GM23338 (cell line): ENCODE measurements around the gene RUSC1.

Experiments used
- CREB1 ChIP-seq: fragments of 250-450 bp; sonication (Bioruptor Pico); IDR thresholded peaks from 2 replicates; pipeline ENCODE4 v1.5.0; 2020; ENCODE audit warnings: low read depth, mild to moderate bottlenecking, moderate library complexity
- CTCF ChIP-seq, 2 experiments: fragments of 200-600 bp in 1 of 2; sonication (generic) in 1 of 2; conservative IDR thresholded peaks; 2 replicates each; pipeline versions ENCODE4 v1.5.1 to v1.6.1; 2016 to 2017; ENCODE audit warnings: antibody characterized with exemption in 2 of 2, low read depth in 2 of 2, mild to moderate bottlenecking in 2 of 2, moderate library complexity in 1 of 2
- EZH2 ChIP-seq: fragments of 200-600 bp; sonication (generic); IDR thresholded peaks from one replicate; pipeline ENCODE4 v1.8.0; 2017; ENCODE audit warnings: antibody characterized with exemption, mild to moderate bottlenecking, low read depth; ENCODE audit not compliant: unreplicated experiment
- EZH2phosphoT487 ChIP-seq: fragments of 200-600 bp; sonication (generic); IDR thresholded peaks from one replicate; pipeline ENCODE4 v1.8.1; 2018; ENCODE audit warnings: antibody characterized with exemption; ENCODE audit not compliant: unreplicated experiment
- JUNB ChIP-seq: IDR thresholded peaks from one replicate; pipeline ENCODE4 v1.6.1; 2016; ENCODE audit warnings: antibody characterized with exemption; ENCODE audit not compliant: unreplicated experiment
- NANOG ChIP-seq: IDR thresholded peaks from 2 replicates; pipeline ENCODE4 v1.6.1; 2016; ENCODE audit warnings: antibody characterized with exemption, borderline replicate concordance
- POLR2AphosphoS5 ChIP-seq: IDR thresholded peaks from 2 replicates; pipeline ENCODE4 v1.6.1; 2016; ENCODE audit warnings: antibody characterized with exemption, low read depth
- STAT1 ChIP-seq: IDR thresholded peaks from one replicate; pipeline ENCODE4 v1.6.1; 2016; ENCODE audit warnings: antibody characterized with exemption; ENCODE audit not compliant: unreplicated experiment
- ZNF114 ChIP-seq: fragments of 250-450 bp; sonication (Bioruptor Pico); IDR thresholded peaks from 2 replicates; pipeline ENCODE4 v1.5.0; 2020; ENCODE audit warnings: mild to moderate bottlenecking, moderate library complexity
- ZNF331 ChIP-seq: fragments of 250-450 bp; sonication (Bioruptor Pico); IDR thresholded peaks from 2 replicates; pipeline ENCODE4 v1.5.0; 2020; ENCODE audit warnings: low read depth, mild to moderate bottlenecking, moderate library complexity
- ZNF462 ChIP-seq: fragments of 250-450 bp; sonication (Bioruptor Pico); IDR thresholded peaks from 2 replicates; pipeline ENCODE4 v1.5.0; 2020; ENCODE audit warnings: mild to moderate bottlenecking, moderate library complexity
- TF ChIP-seq, protein P1 (sequence below): IDR thresholded peaks from 2 replicates; pipeline ENCODE4 v1.6.1; 2016; ENCODE audit warnings: antibody characterized with exemption
- TF ChIP-seq, protein P2 (sequence below): IDR thresholded peaks from one replicate; pipeline ENCODE4 v1.6.1; 2018; ENCODE audit warnings: antibody characterized with exemption; ENCODE audit not compliant: unreplicated experiment

DNA sequence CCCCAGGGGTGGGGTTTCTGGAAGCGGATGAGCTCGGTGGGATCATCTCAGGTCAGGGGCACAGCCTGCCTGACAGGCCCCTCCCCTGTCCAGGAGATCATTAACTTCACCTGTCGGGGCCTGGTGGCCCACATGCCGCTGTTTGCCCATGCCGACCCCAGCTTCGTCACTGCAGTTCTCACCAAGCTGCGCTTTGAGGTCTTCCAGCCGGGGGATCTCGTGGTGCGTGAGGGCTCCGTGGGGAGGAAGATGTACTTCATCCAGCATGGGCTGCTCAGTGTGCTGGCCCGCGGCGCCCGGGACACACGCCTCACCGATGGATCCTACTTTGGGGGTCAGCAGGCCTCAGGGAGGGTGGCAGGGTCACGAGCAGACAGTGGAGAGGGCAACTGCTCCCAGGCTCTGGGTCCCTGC, 35.1 kb upstream of the RUSC1 start:
- no peak for TF ChIP-seq CTCF (conservative IDR thresholded peaks at IDR 0.05; ENCODE audit: low read depth in 2 of 2)
- no peak for TF ChIP-seq EZH2
- no peak for TF ChIP-seq CREB1 (CRISPR knock-in tag)
- no peak for TF ChIP-seq POLR2AphosphoS5
- TF ChIP-seq, protein P1, sequence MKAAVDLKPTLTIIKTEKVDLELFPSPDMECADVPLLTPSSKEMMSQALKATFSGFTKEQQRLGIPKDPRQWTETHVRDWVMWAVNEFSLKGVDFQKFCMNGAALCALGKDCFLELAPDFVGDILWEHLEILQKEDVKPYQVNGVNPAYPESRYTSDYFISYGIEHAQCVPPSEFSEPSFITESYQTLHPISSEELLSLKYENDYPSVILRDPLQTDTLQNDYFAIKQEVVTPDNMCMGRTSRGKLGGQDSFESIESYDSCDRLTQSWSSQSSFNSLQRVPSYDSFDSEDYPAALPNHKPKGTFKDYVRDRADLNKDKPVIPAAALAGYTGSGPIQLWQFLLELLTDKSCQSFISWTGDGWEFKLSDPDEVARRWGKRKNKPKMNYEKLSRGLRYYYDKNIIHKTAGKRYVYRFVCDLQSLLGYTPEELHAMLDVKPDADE = no peak
- TF ChIP-seq, protein P2, sequence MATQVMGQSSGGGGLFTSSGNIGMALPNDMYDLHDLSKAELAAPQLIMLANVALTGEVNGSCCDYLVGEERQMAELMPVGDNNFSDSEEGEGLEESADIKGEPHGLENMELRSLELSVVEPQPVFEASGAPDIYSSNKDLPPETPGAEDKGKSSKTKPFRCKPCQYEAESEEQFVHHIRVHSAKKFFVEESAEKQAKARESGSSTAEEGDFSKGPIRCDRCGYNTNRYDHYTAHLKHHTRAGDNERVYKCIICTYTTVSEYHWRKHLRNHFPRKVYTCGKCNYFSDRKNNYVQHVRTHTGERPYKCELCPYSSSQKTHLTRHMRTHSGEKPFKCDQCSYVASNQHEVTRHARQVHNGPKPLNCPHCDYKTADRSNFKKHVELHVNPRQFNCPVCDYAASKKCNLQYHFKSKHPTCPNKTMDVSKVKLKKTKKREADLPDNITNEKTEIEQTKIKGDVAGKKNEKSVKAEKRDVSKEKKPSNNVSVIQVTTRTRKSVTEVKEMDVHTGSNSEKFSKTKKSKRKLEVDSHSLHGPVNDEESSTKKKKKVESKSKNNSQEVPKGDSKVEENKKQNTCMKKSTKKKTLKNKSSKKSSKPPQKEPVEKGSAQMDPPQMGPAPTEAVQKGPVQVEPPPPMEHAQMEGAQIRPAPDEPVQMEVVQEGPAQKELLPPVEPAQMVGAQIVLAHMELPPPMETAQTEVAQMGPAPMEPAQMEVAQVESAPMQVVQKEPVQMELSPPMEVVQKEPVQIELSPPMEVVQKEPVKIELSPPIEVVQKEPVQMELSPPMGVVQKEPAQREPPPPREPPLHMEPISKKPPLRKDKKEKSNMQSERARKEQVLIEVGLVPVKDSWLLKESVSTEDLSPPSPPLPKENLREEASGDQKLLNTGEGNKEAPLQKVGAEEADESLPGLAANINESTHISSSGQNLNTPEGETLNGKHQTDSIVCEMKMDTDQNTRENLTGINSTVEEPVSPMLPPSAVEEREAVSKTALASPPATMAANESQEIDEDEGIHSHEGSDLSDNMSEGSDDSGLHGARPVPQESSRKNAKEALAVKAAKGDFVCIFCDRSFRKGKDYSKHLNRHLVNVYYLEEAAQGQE = no peak
- no peak for TF ChIP-seq JUNB
- TF ChIP-seq EZH2phosphoT487 = no peak
- no peak for TF ChIP-seq ZNF331 (CRISPR knock-in tag)
- TF ChIP-seq STAT1 = no peak
- no peak for TF ChIP-seq NANOG
- no peak for TF ChIP-seq ZNF462 (CRISPR knock-in tag)
- TF ChIP-seq ZNF114 (CRISPR knock-in tag) = no peak
